ENCODE results near the gene PDK4. TPM values are rescaled to one million over a fixed set of nuclear protein-coding genes. Genes with fewer than 3 reads are reported as not detected.

Gene PDK4
- total and polyA plus RNA-seq, 9 of the 15 experiments (the other 6 are each of a cell fraction or from before 2014, with no cell fraction given) = 0.03 to 0.24 (median 0.08) TPM; not detected in 2

DNA sequence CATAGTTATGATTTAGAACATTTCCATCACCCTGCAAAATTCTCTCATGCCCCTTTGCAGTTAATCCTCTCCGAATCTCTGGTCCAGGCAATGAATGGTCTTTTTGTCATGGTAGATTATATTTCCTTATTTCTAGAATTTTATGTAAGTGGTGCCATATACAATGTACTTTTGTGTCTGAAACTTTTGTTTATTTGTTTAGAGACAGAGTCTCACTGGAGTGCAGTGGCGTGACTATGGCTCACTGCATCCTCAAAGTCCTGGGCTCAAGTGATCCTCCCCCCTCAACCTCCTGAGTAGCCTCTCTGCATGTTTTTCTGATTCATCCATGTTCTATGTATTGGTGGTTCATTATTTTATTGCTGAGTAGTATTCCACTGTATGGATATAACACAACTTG is 23.2 kb upstream of the PDK4 start (continued):
- TF ChIP-seq, protein P1, sequence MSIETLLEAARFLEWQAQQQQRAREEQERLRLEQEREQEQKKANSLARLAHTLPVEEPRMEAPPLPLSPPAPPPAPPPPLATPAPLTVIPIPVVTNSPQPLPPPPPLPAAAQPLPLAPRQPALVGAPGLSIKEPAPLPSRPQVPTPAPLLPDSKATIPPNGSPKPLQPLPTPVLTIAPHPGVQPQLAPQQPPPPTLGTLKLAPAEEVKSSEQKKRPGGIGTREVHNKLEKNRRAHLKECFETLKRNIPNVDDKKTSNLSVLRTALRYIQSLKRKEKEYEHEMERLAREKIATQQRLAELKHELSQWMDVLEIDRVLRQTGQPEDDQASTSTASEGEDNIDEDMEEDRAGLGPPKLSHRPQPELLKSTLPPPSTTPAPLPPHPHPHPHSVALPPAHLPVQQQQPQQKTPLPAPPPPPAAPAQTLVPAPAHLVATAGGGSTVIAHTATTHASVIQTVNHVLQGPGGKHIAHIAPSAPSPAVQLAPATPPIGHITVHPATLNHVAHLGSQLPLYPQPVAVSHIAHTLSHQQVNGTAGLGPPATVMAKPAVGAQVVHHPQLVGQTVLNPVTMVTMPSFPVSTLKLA (conservative IDR thresholded peaks at IDR 0.05) = no peak
- no peak for TF ChIP-seq PML (IDR thresholded peaks at IDR 0.05; ENCODE audit: low read length)
- TF ChIP-seq SMAD1 (IDR thresholded peaks at IDR 0.05; ENCODE audit: low read depth, low read length, partially characterized antibody) = no peak
- TF ChIP-seq BCOR (IDR thresholded peaks at IDR 0.05) = no peak
- TF ChIP-seq, protein P2, sequence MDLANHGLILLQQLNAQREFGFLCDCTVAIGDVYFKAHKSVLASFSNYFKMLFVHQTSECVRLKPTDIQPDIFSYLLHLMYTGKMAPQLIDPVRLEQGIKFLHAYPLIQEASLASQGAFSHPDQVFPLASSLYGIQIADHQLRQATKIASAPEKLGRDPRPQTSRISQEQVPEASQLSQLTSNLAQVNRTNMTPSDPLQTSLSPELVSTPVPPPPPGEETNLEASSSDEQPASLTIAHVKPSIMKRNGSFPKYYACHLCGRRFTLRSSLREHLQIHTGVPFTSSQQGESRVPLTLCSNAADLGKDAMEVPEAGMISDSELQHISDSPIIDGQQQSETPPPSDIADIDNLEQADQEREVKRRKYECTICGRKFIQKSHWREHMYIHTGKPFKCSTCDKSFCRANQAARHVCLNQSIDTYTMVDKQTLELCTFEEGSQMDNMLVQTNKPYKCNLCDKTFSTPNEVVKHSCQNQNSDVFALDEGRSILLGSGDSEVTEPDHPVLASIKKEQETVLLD (IDR thresholded peaks at IDR 0.05) = no peak
- no peak for TF ChIP-seq SRSF1 (IDR thresholded peaks at IDR 0.05; ENCODE audit: low read depth, low read length)
- no peak for TF ChIP-seq RCOR1 (IDR thresholded peaks at IDR 0.05; ENCODE audit: borderline replicate concordance in 1 of 2, low read depth in 2 of 2, low read length in 2 of 2)
- TF ChIP-seq HDAC6 (IDR thresholded peaks at IDR 0.05; ENCODE audit: low read depth, low read length) = no peak
- no peak for TF ChIP-seq PRPF4 (IDR thresholded peaks at IDR 0.05; ENCODE audit: insufficient read depth, low read depth, low read length, poor library complexity, severe bottlenecking)
- TF ChIP-seq RBM34 (IDR thresholded peaks at IDR 0.05; ENCODE audit: borderline replicate concordance, insufficient read depth, low read length) = no peak
- TF ChIP-seq FOXJ2 (tag; IDR thresholded peaks at IDR 0.05) = no peak

Measured in K562 (cell line).